ENCODE measurements around the gene STAMBP.

The STAMBP gene

GRCh38 chr2:73917696-73918207, 89.0 kb downstream of the STAMBP start:
- Mint-ChIP-seq H3K9me3 (no peaks in the 10 kb centered on the region), H3K27ac (no peak overlapping the region), H3K4me1 (ENCODE audit: low read depth) (no peaks in the 10 kb centered on the region), H3K4me3 (no peak overlapping the region), H3K36me3 (ENCODE audit: low read depth) (no peaks in the 10 kb centered on the region), H3K27me3 (no peaks in the 10 kb centered on the region)

GRCh38 chr2:73918856-73919255, 90.1 kb downstream of the STAMBP start:
- H3K27ac Mint-ChIP-seq, result no peak overlapping the region

GRCh38 chr2:73919596-73920228, 91.0 kb downstream of the STAMBP start:
- H3K27me3 Mint-ChIP-seq, result no peaks in the 10 kb centered on the region
- peaks cover 8% of the 10 kb centered on the region for H3K4me1 Mint-ChIP-seq (ENCODE audit: low read depth)
- no peaks in the 10 kb centered on the region for H3K36me3 Mint-ChIP-seq (ENCODE audit: low read depth)
- no peaks in the 10 kb centered on the region for H3K9me3 Mint-ChIP-seq
- H3K27ac Mint-ChIP-seq, result no peak overlapping the region
- H3K4me3 Mint-ChIP-seq, result no peak overlapping the region

More at GRCh38 chr2:73918856-73919255, 90.1 kb downstream of the STAMBP start:
- Mint-ChIP-seq H3K9me3 (no peaks in the 10 kb centered on the region), H3K27me3 (no peaks in the 10 kb centered on the region), H3K36me3 (ENCODE audit: low read depth) (no peaks in the 10 kb centered on the region), H3K4me1 (ENCODE audit: low read depth) (peaks cover 8% of the 10 kb centered on the region), H3K4me3 (no peak overlapping the region)

GRCh38 chr2:73920577-73921545, 92.1 kb downstream of the STAMBP start:
- no peaks in the 10 kb centered on the region for H3K27me3 Mint-ChIP-seq
- H3K27ac Mint-ChIP-seq, result no peak overlapping the region

GRCh38 chr2:73921581-73921980, 92.8 kb downstream of the STAMBP start:
- no peak overlapping the region for H3K4me3 Mint-ChIP-seq
- no peaks in the 10 kb centered on the region for H3K36me3 Mint-ChIP-seq (ENCODE audit: low read depth)
- H3K4me1 Mint-ChIP-seq (ENCODE audit: low read depth), result peaks cover 23% of the 10 kb centered on the region
- H3K27ac Mint-ChIP-seq, result no peak overlapping the region
- no peaks in the 10 kb centered on the region for H3K27me3 Mint-ChIP-seq
- no peaks in the 10 kb centered on the region for H3K9me3 Mint-ChIP-seq

More at GRCh38 chr2:73920577-73921545, 92.1 kb downstream of the STAMBP start:
- H3K4me1 Mint-ChIP-seq (ENCODE audit: low read depth), result peaks cover 16% of the 10 kb centered on the region
- no peaks in the 10 kb centered on the region for H3K36me3 Mint-ChIP-seq (ENCODE audit: low read depth)
- H3K4me3 Mint-ChIP-seq, result no peak overlapping the region
- no peaks in the 10 kb centered on the region for H3K9me3 Mint-ChIP-seq

- Mint-ChIP-seq H3K27me3 (no peaks in the 10 kb centered on the region), H3K36me3 (ENCODE audit: low read depth) (peaks cover under 1% of the 10 kb centered on the region), H3K4me1 (ENCODE audit: low read depth) (peaks cover 25% of the 10 kb centered on the region), H3K9me3 (no peaks in the 10 kb centered on the region), H3K27ac (no peak overlapping the region), H3K4me3 (no peak overlapping the region)
Measured at GRCh38 chr2:73922681-73923080, 93.9 kb downstream of the STAMBP start.

All from stimulated activated naive CD8-positive, alpha-beta T cell treated with anti-CD3 and anti-CD28 coated beads, Interleukin-15, Interleukin-2, amounts not matched to agents 100 ng/mL and 50 ng/mL, for 24 hours (primary cell).